Measurements from ENCODE around the gene UBE2L5. TPM values are rescaled to one million over a fixed set of nuclear protein-coding genes. Genes with fewer than 3 reads are reported as not detected.

The UBE2L5 gene
- total RNA-seq, 3 donors from 2014 or later (not counting 1 experiment from before 2014, with no cell fraction given): not detected

GRCh38 chr13:30381049-30381448 lies 41.2 kb upstream of the UBE2L5 start:
- peaks cover 15 to 26% of the 10 kb centered on the region in 2 donors for H3K4me1 Mint-ChIP-seq

GRCh38 chr13:30382836-30383525 lies 39.3 kb upstream of the UBE2L5 start:
- intact Hi-C loops (cut with micrococcal nuclease): no loop called here
- peaks cover 0 to 3% of the 10 kb centered on the region in 2 donors for H3K27me3 Mint-ChIP-seq (ENCODE audit: low read depth in 2 of 2)
- H3K27me3 ChIP-seq (ENCODE audit: control insufficient read depth, insufficient read depth, low read length): no peaks in the 10 kb centered on the region
- H3K9me3 Mint-ChIP-seq: no peaks in the 10 kb centered on the region
- H3K4me1 ChIP-seq (ENCODE audit: control insufficient read depth, insufficient read depth, low read length): peaks cover 6% of the 10 kb centered on the region
- H3K36me3 ChIP-seq (ENCODE audit: control insufficient read depth, insufficient read depth, low read length): no peaks in the 10 kb centered on the region
- H3K36me3 Mint-ChIP-seq: no peaks in the 10 kb centered on the region
- ATAC-seq: no peak
- 57% methylated on average over 6 of the region's 6 CpGs for WGBS (ENCODE audit: insufficient coverage)
- peak in 1 of 2 donors; percentile 33 for DNase-seq
- no peak for TF ChIP-seq CTCF (IDR thresholded peaks at IDR 0.05)
- no peak overlapping the region for H3K4me3 Mint-ChIP-seq
- peaks cover 0 to 9% of the 10 kb centered on the region in 2 donors for H3K4me1 Mint-ChIP-seq
- no peaks in the 10 kb centered on the region for H3K9me3 ChIP-seq (ENCODE audit: control insufficient read depth, insufficient read depth, low read length)
- H3K4me3 ChIP-seq (ENCODE audit: low read length): no peak overlapping the region
- no peak overlapping the region for H3K27ac Mint-ChIP-seq
- H3K27ac ChIP-seq (ENCODE audit: low read length): no peak overlapping the region

More at GRCh38 chr13:30381049-30381448, 41.2 kb upstream of the UBE2L5 start:
- Mint-ChIP-seq H3K36me3 (no peaks in the 10 kb centered on the region), H3K27ac (no peak overlapping the region), H3K4me3 (no peak overlapping the region), H3K9me3 (no peaks in the 10 kb centered on the region), H3K27me3 (ENCODE audit: low read depth in 2 of 2) (peaks cover 0 to 2% of the 10 kb centered on the region in 2 donors)
- Histone ChIP-seq H3K36me3 (ENCODE audit: control insufficient read depth, insufficient read depth, low read length) (no peaks in the 10 kb centered on the region), H3K9me3 (ENCODE audit: control insufficient read depth, insufficient read depth, low read length) (no peaks in the 10 kb centered on the region), H3K4me1 (ENCODE audit: control insufficient read depth, insufficient read depth, low read length) (peaks cover 21% of the 10 kb centered on the region), H3K4me3 (ENCODE audit: low read length) (no peak overlapping the region), H3K27me3 (ENCODE audit: control insufficient read depth, insufficient read depth, low read length) (no peaks in the 10 kb centered on the region), H3K27ac (ENCODE audit: low read length) (no peak overlapping the region)
- 96% methylated on average over 2 of the region's 2 CpGs for WGBS (ENCODE audit: insufficient coverage)
- ATAC-seq: no peak
- TF ChIP-seq CTCF (IDR thresholded peaks at IDR 0.05): no peak
- no peak for DNase-seq
- intact Hi-C loops (cut with micrococcal nuclease): no loop called here

DNA sequence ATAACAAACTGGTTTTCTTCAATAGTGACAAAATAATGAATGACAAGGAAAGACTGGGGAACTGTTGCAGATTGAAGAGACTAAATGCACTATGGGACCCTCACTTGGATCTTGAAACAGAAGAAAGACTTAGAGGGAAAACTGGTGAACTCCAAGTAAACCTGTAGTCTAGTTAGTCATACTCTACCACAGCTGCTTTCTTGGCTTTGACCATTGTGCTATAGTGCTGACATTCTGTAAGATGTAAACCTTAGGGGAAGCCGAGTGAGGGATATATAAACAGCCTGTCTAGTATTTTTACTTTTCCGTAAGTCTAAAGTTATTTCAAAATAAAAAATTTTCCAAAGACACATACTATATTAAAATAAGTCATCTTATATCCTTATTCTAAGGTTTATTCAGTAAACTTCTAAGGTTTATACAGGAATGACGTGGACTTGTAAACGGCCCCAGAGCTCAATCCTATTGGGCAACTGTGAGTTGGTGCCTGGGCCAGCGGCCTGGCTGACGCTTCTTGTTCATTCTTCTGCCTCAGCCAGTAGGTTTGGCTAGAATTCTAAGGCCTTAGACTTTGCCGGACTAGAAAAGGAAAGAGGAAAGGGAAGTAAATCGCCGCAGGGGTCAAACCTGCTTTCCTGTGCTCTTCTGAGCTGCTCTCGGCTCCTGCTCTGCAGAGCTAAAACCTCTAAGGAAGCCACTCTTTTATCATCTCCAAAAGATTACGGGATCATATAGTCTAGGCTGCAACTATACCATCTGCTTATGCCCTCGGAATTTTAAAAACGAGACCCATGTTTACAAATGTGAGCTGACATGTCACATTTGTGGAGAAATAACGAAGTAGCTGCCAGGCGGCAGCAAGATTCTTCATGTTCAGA lies 33.6 kb upstream of the UBE2L5 start:
- no peak for TF ChIP-seq CTCF (IDR thresholded peaks at IDR 0.05)
- WGBS (ENCODE audit: insufficient coverage): 75% methylated on average over 13 of the region's 15 CpGs
- H3K4me1 ChIP-seq (ENCODE audit: control insufficient read depth, insufficient read depth, low read length): no peaks in the 10 kb centered on the region
- intact Hi-C loops (cut with micrococcal nuclease): no loop called here
- no peaks in the 10 kb centered on the region for H3K36me3 ChIP-seq (ENCODE audit: control insufficient read depth, insufficient read depth, low read length)
- H3K9me3 ChIP-seq (ENCODE audit: control insufficient read depth, insufficient read depth, low read length): no peaks in the 10 kb centered on the region
- DNase-seq: no peak
- Mint-ChIP-seq H3K27me3 (ENCODE audit: low read depth in 2 of 2) (peaks cover 0 to 3% of the 10 kb centered on the region in 2 donors), H3K4me3 (no peak overlapping the region), H3K36me3 (no peaks in the 10 kb centered on the region), H3K4me1 (peaks cover 0 to 4% of the 10 kb centered on the region in 2 donors), H3K9me3 (no peaks in the 10 kb centered on the region), H3K27ac (no peak overlapping the region)
- no peak for ATAC-seq
- no peaks in the 10 kb centered on the region for H3K27me3 ChIP-seq (ENCODE audit: control insufficient read depth, insufficient read depth, low read length)
- H3K4me3 ChIP-seq (ENCODE audit: low read length): no peak overlapping the region
- H3K27ac ChIP-seq (ENCODE audit: low read length): no peak overlapping the region

Data from natural killer cell (primary cell).